ENCODE data around the gene CD55. TPM values are rescaled to one million over a fixed set of nuclear protein-coding genes. Genes with fewer than 3 reads are reported as not detected.

CD55 gene
- total RNA-seq, 1 donor from 2014 or later = 35.4 TPM

GRCh38 chr1:207308451-207309190, 12.9 kb upstream of the CD55 start:
- Histone ChIP-seq H3K27me3 (ENCODE audit: control insufficient read depth, insufficient read depth, low read length) (no peaks in the 10 kb centered on the region), H3K4me3 (ENCODE audit: low read depth, low read length) (no peak overlapping the region), H3K36me3 (ENCODE audit: control insufficient read depth, insufficient read depth, low read length) (no peaks in the 10 kb centered on the region)
- no peak for DNase-seq (ENCODE audit: low read depth)
- TF ChIP-seq, protein P1, sequence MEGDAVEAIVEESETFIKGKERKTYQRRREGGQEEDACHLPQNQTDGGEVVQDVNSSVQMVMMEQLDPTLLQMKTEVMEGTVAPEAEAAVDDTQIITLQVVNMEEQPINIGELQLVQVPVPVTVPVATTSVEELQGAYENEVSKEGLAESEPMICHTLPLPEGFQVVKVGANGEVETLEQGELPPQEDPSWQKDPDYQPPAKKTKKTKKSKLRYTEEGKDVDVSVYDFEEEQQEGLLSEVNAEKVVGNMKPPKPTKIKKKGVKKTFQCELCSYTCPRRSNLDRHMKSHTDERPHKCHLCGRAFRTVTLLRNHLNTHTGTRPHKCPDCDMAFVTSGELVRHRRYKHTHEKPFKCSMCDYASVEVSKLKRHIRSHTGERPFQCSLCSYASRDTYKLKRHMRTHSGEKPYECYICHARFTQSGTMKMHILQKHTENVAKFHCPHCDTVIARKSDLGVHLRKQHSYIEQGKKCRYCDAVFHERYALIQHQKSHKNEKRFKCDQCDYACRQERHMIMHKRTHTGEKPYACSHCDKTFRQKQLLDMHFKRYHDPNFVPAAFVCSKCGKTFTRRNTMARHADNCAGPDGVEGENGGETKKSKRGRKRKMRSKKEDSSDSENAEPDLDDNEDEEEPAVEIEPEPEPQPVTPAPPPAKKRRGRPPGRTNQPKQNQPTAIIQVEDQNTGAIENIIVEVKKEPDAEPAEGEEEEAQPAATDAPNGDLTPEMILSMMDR (IDR thresholded peaks at IDR 0.05; ENCODE audit: insufficient read depth, low read length, poor library complexity, severe bottlenecking) = no peak

GRCh38 chr1:207309745-207310273, 11.7 kb upstream of the CD55 start:
- Histone ChIP-seq H3K27me3 (ENCODE audit: control insufficient read depth, insufficient read depth, low read length) (no peaks in the 10 kb centered on the region), H3K4me3 (ENCODE audit: low read depth, low read length) (no peak overlapping the region), H3K36me3 (ENCODE audit: control insufficient read depth, insufficient read depth, low read length) (no peaks in the 10 kb centered on the region)
- DNase-seq (ENCODE audit: low read depth) = peak; percentile 83
- TF ChIP-seq, protein P1 (IDR thresholded peaks at IDR 0.05; ENCODE audit: insufficient read depth, low read length, poor library complexity, severe bottlenecking) = no peak

- H3K36me3 ChIP-seq (ENCODE audit: control insufficient read depth, insufficient read depth, low read length) = no peaks in the 10 kb centered on the region
- TF ChIP-seq, protein P1 (IDR thresholded peaks at IDR 0.05; ENCODE audit: insufficient read depth, low read length, poor library complexity, severe bottlenecking) = no peak
- no peak overlapping the region for H3K4me3 ChIP-seq (ENCODE audit: low read depth, low read length)
- H3K27me3 ChIP-seq (ENCODE audit: control insufficient read depth, insufficient read depth, low read length) = no peaks in the 10 kb centered on the region
- DNase-seq (ENCODE audit: low read depth) = no peak
Measured at GRCh38 chr1:207311888-207312603, 9.4 kb upstream of the CD55 start.

GRCh38 chr1:207312604-207312920, 8.9 kb upstream of the CD55 start:
- no peak for DNase-seq (ENCODE audit: low read depth)
- no peaks in the 10 kb centered on the region for H3K36me3 ChIP-seq (ENCODE audit: control insufficient read depth, insufficient read depth, low read length)
- H3K4me3 ChIP-seq (ENCODE audit: low read depth, low read length) = no peak overlapping the region
- no peaks in the 10 kb centered on the region for H3K27me3 ChIP-seq (ENCODE audit: control insufficient read depth, insufficient read depth, low read length)
- TF ChIP-seq, protein P1 (IDR thresholded peaks at IDR 0.05; ENCODE audit: insufficient read depth, low read length, poor library complexity, severe bottlenecking) = no peak

- Histone ChIP-seq H3K36me3 (ENCODE audit: control insufficient read depth, insufficient read depth, low read length) (no peaks in the 10 kb centered on the region), H3K4me3 (ENCODE audit: low read depth, low read length) (no peak overlapping the region), H3K27me3 (ENCODE audit: control insufficient read depth, insufficient read depth, low read length) (no peaks in the 10 kb centered on the region)
- TF ChIP-seq, protein P1 (IDR thresholded peaks at IDR 0.05; ENCODE audit: insufficient read depth, low read length, poor library complexity, severe bottlenecking) = no peak
- DNase-seq (ENCODE audit: low read depth) = no peak
Measured at GRCh38 chr1:207313131-207313530, 8.3 kb upstream of the CD55 start.
